NCI-H146 (cell line): Measurements from ENCODE around the gene TFR2.
"Not testable (repeated sequence)": the region's sequence is repeated elsewhere in the genome, so short reads cannot be mapped to it uniquely, and the experiment has no call there.

Experiments used
- DNase-seq: peaks from one replicate; lab custom pipeline; 2025; lab: John Stamatoyannopoulos, UW

TFR2 gene

GRCh38 chr7:100678291-100678984 is 37.1 kb upstream of the TFR2 start:
- no peak for DNase-seq

GRCh38 chr7:100677308-100678267 is 36.2 kb upstream of the TFR2 start:
- no peak for DNase-seq

GRCh38 chr7:100676501-100677306 is 35.4 kb upstream of the TFR2 start:
- no peak for DNase-seq

- peak; percentile 56 for DNase-seq
Measured at GRCh38 chr7:100675581-100676350, 34.4 kb upstream of the TFR2 start.

GRCh38 chr7:100675105-100675451 is 33.7 kb upstream of the TFR2 start:
- peak; percentile 52 for DNase-seq

GRCh38 chr7:100674411-100675104 is 33.2 kb upstream of the TFR2 start:
- peak; percentile 52 for DNase-seq

- peak; percentile 55 for DNase-seq
Measured at GRCh38 chr7:100673942-100674410, 32.6 kb upstream of the TFR2 start.

GRCh38 chr7:100673302-100673941 is 32.1 kb upstream of the TFR2 start, which contains the start of gene GNB2:
Gene GNB2 (plus strand): TSS chr7:100673740. CDS start chr7:100676266, 2,526 bp downstream.
- DNase-seq, result peak; percentile 97

GRCh38 chr7:100671353-100672327 is 30.3 kb upstream of the TFR2 start:
- DNase-seq, result no peak

GRCh38 chr7:100670074-100670473 is 28.7 kb upstream of the TFR2 start:
- no peak for DNase-seq

GRCh38 chr7:100669106-100669505 is 27.8 kb upstream of the TFR2 start:
- DNase-seq, result not testable (repeated sequence)

GRCh38 chr7:100668069-100668449 is 26.7 kb upstream of the TFR2 start:
- DNase-seq, result no peak

GRCh38 chr7:100667331-100668068 is 26.1 kb upstream of the TFR2 start:
- DNase-seq, result no peak

- no peak for DNase-seq
Measured at GRCh38 chr7:100665168-100665726, 23.9 kb upstream of the TFR2 start.

GRCh38 chr7:100662194-100662776 is 20.9 kb upstream of the TFR2 start:
- DNase-seq, result not testable (repeated sequence)

GRCh38 chr7:100655908-100656674 is 14.7 kb upstream of the TFR2 start, which contains the start of gene ACTL6B:
Gene ACTL6B (minus strand): TSS chr7:100656448. CDS start chr7:100656354, 94 bp downstream.
- DNase-seq, result peak; percentile 83
